ENCODE data around the gene INPP5K. TPM values are rescaled to one million over a fixed set of nuclear protein-coding genes. Genes with fewer than 3 reads are reported as not detected.
A peak's percentile ranks its signal among the peaks of the same experiment; 100 is the strongest.
"Not testable (repeated sequence)": the region's sequence is repeated elsewhere in the genome, so short reads cannot be mapped to it uniquely, and the experiment has no call there.

The INPP5K gene
- total RNA-seq, 1 donor, result 58.2 TPM

- peak in 2 of 3 donors; percentile 45 to 70 for DNase-seq (ENCODE audit: low read depth in 2 of 3, low spot score in 2 of 3)
Observed at GRCh38 chr17:1470071-1470754, 46.2 kb downstream of the INPP5K start.

- no peak for DNase-seq (ENCODE audit: low read depth in 2 of 3, low spot score in 2 of 3)
Observed at GRCh38 chr17:1469231-1469852, 47.1 kb downstream of the INPP5K start.

DNA sequence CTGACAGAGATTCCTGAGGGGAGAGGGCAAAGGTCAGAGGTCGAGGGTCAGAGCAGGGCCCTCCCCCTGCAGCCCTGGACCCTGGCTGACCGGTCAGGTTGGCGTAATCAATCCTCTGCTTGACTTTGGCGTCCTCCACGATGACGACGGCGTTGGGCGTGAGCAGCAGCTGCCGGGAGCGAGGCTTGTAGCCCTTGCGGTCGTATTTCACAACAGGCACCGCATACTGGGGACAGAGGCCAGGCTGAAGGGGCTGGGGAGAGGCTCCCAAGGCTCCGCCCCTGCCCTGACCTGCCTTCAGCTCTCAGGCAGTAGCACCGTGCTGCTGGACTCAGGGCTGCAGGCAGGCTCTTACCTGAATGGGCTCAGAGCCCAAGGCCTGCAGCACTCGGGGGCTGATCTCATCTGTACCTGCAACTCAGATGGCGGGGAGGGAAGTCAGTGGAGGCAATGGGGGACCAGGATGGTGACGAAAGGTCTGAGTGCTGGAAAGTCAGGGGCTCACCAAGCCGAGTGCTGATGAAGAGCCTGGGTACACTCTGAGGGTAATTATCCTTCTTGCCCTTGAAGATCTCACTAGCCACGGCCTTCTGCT, 48.4 kb downstream of the INPP5K start:
- no peak for DNase-seq (ENCODE audit: low read depth in 2 of 3, low spot score in 2 of 3)

DNA sequence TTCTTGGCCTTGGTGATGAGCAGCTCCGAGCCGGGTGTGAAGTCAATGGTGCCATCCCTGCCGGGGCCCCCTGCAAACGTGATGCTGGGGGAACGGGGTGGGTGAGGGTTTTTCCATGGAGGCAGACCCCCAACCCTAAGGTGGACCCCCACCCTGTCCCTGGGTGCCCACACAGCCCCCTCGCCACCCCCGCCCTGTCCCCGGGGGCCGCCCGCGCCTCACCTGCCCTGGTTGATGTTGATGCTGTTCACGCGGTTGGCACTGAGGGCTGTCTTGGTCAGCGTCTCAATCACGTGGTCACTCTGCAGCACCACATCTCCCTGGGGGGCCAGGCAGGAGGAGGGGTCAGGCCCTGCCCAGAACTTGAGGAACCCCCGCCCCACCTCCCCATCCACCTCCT, 49.2 kb downstream of the INPP5K start:
- DNase-seq (ENCODE audit: low read depth in 2 of 3, low spot score in 2 of 3), result no peak

DNA sequence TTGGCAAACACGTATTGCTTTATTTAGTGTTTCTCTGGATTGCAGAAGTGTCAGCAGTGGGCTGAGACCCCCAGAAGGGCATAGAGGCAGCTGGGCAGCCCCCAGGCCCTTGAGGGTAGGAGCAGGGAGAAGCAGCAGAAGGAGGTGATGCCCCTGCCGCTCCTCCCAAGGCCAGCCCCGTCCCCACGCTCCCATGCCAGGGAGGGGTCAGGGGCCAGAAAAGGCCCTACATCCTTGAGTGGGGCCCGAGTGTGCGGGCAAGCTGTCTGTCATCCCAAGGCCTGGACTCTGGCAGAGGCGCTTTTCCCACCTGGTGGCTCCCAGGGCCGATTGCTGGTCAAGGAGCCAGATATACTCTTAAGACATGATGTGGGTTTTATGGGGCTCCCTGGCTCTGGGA, 52.2 kb downstream of the INPP5K start:
- DNase-seq (ENCODE audit: low read depth in 2 of 3, low spot score in 2 of 3), result no peak

GRCh38 chr17:1462164-1463112, 54.0 kb downstream of the INPP5K start:
- DNase-seq (ENCODE audit: low read depth in 2 of 3, low spot score in 2 of 3), result no peak

GRCh38 chr17:1461198-1461944, 55.0 kb downstream of the INPP5K start:
- DNase-seq (ENCODE audit: low read depth in 2 of 3, low spot score in 2 of 3), result no peak

GRCh38 chr17:1460233-1460632, 56.2 kb downstream of the INPP5K start:
- peak in 1 of 3 donors; percentile 41 for DNase-seq (ENCODE audit: low read depth in 2 of 3, low spot score in 2 of 3)

GRCh38 chr17:1455797-1456599, 60.4 kb downstream of the INPP5K start, which contains the start of gene CRK:
TSS of gene CRK (minus strand) at chr17:1456232. CDS start at chr17:1456117, 115 bp downstream.
- peak; percentile 96 to 98 (median 97) for DNase-seq (ENCODE audit: low read depth in 2 of 3, low spot score in 2 of 3)

DNA sequence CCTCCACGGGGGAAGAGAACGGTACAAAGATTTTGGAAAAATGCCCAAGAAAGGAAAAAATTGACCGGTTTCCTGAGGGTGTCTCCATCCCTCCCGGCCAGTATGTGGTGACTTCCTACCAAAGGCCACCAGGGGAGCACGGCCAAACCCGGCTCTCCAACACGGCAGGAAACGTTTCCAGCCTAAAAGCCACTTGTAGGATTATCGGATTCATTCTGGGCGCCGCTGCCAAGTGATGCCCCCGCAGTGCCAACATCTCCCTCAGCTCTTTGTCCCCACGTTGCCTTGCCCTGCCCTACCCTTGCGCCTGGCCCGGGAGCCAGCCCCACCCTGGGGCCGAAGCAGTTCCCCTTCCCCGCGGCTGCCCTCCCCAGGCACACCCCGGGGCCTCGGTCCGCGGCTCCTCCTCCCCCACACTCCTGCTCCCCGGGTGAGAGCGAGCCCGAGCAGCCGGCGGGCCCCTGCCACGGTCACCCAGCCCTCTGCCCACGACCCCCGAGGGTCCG, 61.1 kb downstream of the INPP5K start:
- DNase-seq (ENCODE audit: low read depth in 2 of 3, low spot score in 2 of 3), result peak in 2 of 3 donors; percentile 45 to 59

- no peak for DNase-seq (ENCODE audit: low read depth in 2 of 3, low spot score in 2 of 3)
Observed at GRCh38 chr17:1454541-1454940, 61.9 kb downstream of the INPP5K start.

DNA sequence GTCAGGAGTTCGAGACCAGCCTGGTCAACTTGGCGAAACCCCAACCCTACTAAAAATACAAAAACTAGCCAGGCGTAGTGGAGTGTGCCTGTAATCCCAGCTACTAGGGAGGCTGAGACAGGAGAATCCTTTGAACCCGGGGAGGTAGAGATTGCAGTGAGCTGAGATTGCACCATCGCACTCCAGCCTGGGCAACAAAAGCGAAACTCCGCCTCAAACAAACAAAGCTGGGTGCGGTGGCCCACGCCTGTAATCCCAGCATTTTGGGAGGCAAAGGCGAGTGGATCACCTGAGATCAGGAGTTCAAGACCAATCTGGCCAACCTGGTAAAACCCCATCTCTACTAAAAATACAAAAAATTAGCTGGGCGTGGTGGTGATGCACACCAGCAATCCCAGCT, 62.7 kb downstream of the INPP5K start:
- DNase-seq (ENCODE audit: low read depth in 2 of 3, low spot score in 2 of 3), result not testable (repeated sequence)

GRCh38 chr17:1452836-1453235, 63.6 kb downstream of the INPP5K start:
- DNase-seq (ENCODE audit: low read depth in 2 of 3, low spot score in 2 of 3), result no peak

GRCh38 chr17:1450261-1450660, 66.2 kb downstream of the INPP5K start:
- DNase-seq (ENCODE audit: low read depth in 2 of 3, low spot score in 2 of 3), result not testable (repeated sequence)

GRCh38 chr17:1449412-1449967, 66.9 kb downstream of the INPP5K start:
- no peak for DNase-seq (ENCODE audit: low read depth in 2 of 3, low spot score in 2 of 3)

GRCh38 chr17:1447052-1447451, 69.4 kb downstream of the INPP5K start:
- no peak for DNase-seq (ENCODE audit: low read depth in 2 of 3, low spot score in 2 of 3)

- no peak for DNase-seq (ENCODE audit: low read depth in 2 of 3, low spot score in 2 of 3)
Observed at GRCh38 chr17:1446201-1446600, 70.2 kb downstream of the INPP5K start.

DNA sequence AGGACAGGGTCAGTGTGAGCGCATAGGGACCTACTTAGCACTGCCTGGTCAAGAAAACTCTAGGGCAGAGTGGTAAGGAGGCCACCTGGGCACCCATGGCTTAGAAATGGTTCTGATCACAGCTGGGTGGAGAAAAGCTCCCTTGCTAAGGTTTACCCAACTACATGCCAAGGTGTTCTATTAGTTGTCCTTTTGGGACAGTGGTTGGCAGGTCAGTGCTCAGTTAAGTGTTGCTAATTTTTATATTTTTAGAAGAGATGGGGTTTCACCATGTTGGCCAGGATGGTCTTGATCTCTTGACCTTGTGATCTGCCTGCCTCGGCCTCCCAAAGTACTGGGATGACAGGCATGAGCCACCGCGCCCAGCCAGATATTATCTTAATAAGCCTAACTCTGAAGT, 70.7 kb downstream of the INPP5K start:
- DNase-seq (ENCODE audit: low read depth in 2 of 3, low spot score in 2 of 3), result not testable (repeated sequence)

Measured in hematopoietic multipotent progenitor cell (in vitro differentiated cells).